Vagina (tissue), 2 donors: ENCODE data around the gene TPRX2. TPM values are rescaled to one million over a fixed set of nuclear protein-coding genes. Genes with fewer than 3 reads are reported as not detected.
A peak's percentile ranks its signal among the peaks of the same experiment; 100 is the strongest.
"Not testable (repeated sequence)": the region's sequence is repeated elsewhere in the genome, so short reads cannot be mapped to it uniquely, and the experiment has no call there.

Experiments
- DNase-seq, 2 donors: peaks; one replicate each; pipeline ENCODE4 v3.0.0-alpha.2; 2017; ENCODE audit errors: extremely low spot score in 2 of 2
- H3K27ac ChIP-seq: fragments of 200-600 bp; sonication (generic); one replicate; pipeline ENCODE4 v1.5.1; 2019
- H3K27me3 ChIP-seq: fragments of 200-600 bp; sonication (generic); one replicate; pipeline ENCODE4 v1.5.1; 2019
- H3K36me3 ChIP-seq, 2 donors: fragments of 200-600 bp; sonication (generic); one replicate each; pipeline ENCODE4 v1.5.1; 2017 to 2019
- H3K4me1 ChIP-seq: fragments of 200-600 bp; sonication (generic); one replicate; pipeline ENCODE4 v1.5.1; 2019
- H3K4me3 ChIP-seq, 2 donors: fragments of 200-600 bp; sonication (generic); 1 replicate in 1 of 2; 2 replicates in 1 of 2; pipeline ENCODE4 v1.5.1; 2016 to 2019
- H3K9me3 ChIP-seq: fragments of 200-600 bp; sonication (generic); one replicate; pipeline ENCODE4 v1.5.1; 2019
- POLR2A ChIP-seq, 2 donors: fragments of 450-650 bp; IDR thresholded peaks; one replicate each; pipeline ENCODE4 v1.6.1; 2017; ENCODE audit warnings: antibody characterized with exemption in 2 of 2, mild to moderate bottlenecking in 2 of 2, moderate library complexity in 2 of 2
- POLR2AphosphoS5 ChIP-seq, 2 donors: sonication (generic); formaldehyde crosslinking; IDR thresholded peaks; one replicate each; pipeline ENCODE4 v1.9.0; 2017; ENCODE audit warnings: antibody characterized with exemption in 2 of 2, mild to moderate bottlenecking in 2 of 2, low read depth in 1 of 2; ENCODE audit not compliant: insufficient read depth in 1 of 2
- intact Hi-C: fragments of 100-400 bp; cut with DNase I; formaldehyde crosslinking; loops from one replicate; pipeline ENCODE4 v1.15.1; 2023
- total RNA-seq: library from RNA; depleted of rRNA; stranded (reverse); fragments of >200 nt; gene quantifications from one replicate; pipeline ENCODE4 v1.2.3, GENCODE V29; 2016
- TF ChIP-seq, protein P1 (sequence below), 3 experiments: fragments of 450-650 bp in 2 of 3; fragments of 200-600 bp in 1 of 3; sonication (generic) in 1 of 3; IDR thresholded peaks; one replicate each; pipeline ENCODE4 v1.5.1; 2017 to 2019; ENCODE audit warnings: antibody characterized with exemption in 3 of 3, mild to moderate bottlenecking in 2 of 3, moderate library complexity in 2 of 3

Gene TPRX2
- total RNA-seq, 1 donor from 2014 or later = not detected

DNA sequence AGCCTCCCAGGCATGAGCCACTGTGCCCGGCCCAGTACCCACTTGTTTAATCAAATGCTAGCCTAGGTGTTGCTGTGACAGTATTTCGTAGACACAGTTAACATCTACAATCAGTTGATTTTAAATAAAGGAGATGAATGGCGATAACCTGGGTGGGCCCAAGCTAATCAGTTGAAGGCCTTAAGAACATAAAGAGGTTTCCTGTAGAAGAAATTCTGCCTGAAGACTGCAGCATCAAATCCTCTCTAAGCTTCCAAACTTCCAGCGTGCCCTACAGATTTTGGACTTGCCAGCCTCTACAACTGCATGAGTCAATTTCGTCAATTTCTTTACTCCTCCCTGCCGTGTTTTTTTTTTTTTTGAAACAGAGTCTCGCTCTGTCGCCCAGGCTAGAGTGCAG, 40.3 kb downstream of the TPRX2 start:
- Histone ChIP-seq H3K27ac (no peak overlapping the region), H3K4me3 (no peak overlapping the region), H3K27me3 (no peaks in the 10 kb centered on the region), H3K36me3 (no peaks in the 10 kb centered on the region), H3K4me1 (no peaks in the 10 kb centered on the region), H3K9me3 (no peaks in the 10 kb centered on the region)
- TF ChIP-seq POLR2AphosphoS5 (IDR thresholded peaks at IDR 0.05; ENCODE audit: insufficient read depth in 1 of 2, low read depth in 1 of 2) = no peak
- TF ChIP-seq, protein P1, sequence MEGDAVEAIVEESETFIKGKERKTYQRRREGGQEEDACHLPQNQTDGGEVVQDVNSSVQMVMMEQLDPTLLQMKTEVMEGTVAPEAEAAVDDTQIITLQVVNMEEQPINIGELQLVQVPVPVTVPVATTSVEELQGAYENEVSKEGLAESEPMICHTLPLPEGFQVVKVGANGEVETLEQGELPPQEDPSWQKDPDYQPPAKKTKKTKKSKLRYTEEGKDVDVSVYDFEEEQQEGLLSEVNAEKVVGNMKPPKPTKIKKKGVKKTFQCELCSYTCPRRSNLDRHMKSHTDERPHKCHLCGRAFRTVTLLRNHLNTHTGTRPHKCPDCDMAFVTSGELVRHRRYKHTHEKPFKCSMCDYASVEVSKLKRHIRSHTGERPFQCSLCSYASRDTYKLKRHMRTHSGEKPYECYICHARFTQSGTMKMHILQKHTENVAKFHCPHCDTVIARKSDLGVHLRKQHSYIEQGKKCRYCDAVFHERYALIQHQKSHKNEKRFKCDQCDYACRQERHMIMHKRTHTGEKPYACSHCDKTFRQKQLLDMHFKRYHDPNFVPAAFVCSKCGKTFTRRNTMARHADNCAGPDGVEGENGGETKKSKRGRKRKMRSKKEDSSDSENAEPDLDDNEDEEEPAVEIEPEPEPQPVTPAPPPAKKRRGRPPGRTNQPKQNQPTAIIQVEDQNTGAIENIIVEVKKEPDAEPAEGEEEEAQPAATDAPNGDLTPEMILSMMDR (IDR thresholded peaks at IDR 0.05) = no peak
- intact Hi-C loops = no loop called here
- DNase-seq = no peak

DNA sequence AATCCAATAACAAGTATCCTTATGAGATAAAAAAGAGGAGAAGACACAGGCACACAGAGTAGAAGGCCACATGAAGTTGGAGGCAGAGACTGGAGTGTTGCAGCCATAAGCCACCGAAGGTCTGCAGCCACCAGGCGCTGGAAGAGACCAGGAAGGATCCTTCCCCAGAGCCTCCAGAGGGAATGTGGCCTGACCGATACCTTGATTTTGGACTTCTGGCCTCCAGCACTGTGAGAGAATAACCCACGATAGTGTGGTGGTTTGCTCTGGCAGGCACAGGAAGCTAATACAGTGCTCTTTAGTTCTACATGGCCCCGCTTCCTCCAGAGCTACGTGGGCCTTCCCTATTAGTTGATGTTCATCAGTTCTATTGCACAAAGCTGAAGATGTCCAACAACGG, 42.3 kb downstream of the TPRX2 start:
- H3K27ac ChIP-seq = no peak overlapping the region
- no peaks in the 10 kb centered on the region for H3K27me3 ChIP-seq
- no peak for DNase-seq
- H3K9me3 ChIP-seq = no peaks in the 10 kb centered on the region
- H3K4me3 ChIP-seq = no peak overlapping the region
- H3K36me3 ChIP-seq = no peaks in the 10 kb centered on the region
- intact Hi-C loops = no loop called here
- TF ChIP-seq, protein P1 (IDR thresholded peaks at IDR 0.05) = no peak
- TF ChIP-seq POLR2A (IDR thresholded peaks at IDR 0.05) = no peak
- TF ChIP-seq POLR2AphosphoS5 (IDR thresholded peaks at IDR 0.05; ENCODE audit: insufficient read depth in 1 of 2, low read depth in 1 of 2) = no peak
- no peaks in the 10 kb centered on the region for H3K4me1 ChIP-seq

DNA sequence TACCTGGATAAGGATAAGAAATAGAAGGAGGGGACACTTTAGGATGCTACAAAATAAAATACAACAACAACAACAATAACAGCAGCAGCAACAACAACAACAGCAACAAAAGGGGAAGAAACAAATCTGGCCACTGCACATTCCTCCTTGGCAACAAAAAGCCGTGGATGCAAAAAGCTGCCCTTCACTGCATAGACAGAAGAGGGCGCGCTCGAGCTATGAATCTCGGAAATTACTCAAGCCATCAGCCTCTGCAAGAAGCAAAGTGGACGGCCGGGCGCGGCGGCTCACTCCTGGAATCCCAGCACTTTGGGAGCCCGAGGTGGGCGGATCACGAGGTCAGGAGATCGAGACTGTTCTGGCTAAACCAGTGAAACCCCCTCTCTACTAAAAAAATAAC, 50.3 kb downstream of the TPRX2 start:
- H3K36me3 ChIP-seq, DNase-seq, H3K4me3 ChIP-seq, H3K9me3 ChIP-seq, H3K27ac ChIP-seq, intact Hi-C loops, H3K4me1 ChIP-seq, H3K27me3 ChIP-seq: not testable (repeated sequence)
- TF ChIP-seq, protein P1 (IDR thresholded peaks at IDR 0.05) = peak in 1 of 3 experiments; percentile 67

DNA sequence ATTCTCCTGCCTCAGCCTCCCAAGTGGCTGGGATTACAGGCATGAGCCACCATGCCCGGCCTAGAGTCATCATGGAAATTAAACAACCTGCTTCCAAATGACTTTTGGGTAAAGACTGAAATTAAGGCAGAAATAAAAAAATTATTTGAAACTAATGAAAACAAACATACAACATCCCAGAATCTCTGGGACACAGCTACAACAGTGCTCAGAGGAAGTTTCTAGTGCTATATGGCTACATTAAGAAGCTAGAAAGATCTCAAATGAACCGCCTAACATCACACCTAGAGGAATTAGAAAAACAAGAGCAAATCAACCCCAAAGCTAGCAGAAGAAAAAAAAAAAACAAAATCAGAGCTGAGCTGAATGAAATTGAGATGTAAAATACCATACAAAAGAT, 51.2 kb downstream of the TPRX2 start:
- DNase-seq, H3K4me1 ChIP-seq, H3K27me3 ChIP-seq, H3K4me3 ChIP-seq, intact Hi-C loops, H3K9me3 ChIP-seq, H3K27ac ChIP-seq, H3K36me3 ChIP-seq: not testable (repeated sequence)

Other genes starting within 250 kb of the TPRX2 start
- gene EHD2, start 145.8 kb upstream of the TPRX2 start, total RNA-seq = 125 TPM
- 517 TPM for gene NOP53, start 113.7 kb upstream of the TPRX2 start, total RNA-seq
- 442 TPM for gene SELENOW, start 80.5 kb upstream of the TPRX2 start, total RNA-seq
- not detected for gene TPRX1, start 54.7 kb upstream of the TPRX2 start, total RNA-seq
- not detected for gene CRX, start 37.3 kb upstream of the TPRX2 start, total RNA-seq
- 1.7 TPM for gene SULT2A1, start 27.1 kb downstream of the TPRX2 start, total RNA-seq
- gene BSPH1, start 132.9 kb downstream of the TPRX2 start, total RNA-seq = not detected
- gene ELSPBP1, start 135.4 kb downstream of the TPRX2 start, total RNA-seq = not detected
- gene CABP5, start 184.8 kb downstream of the TPRX2 start, total RNA-seq = not detected